Measurements from ENCODE around the gene CUL2.

CUL2 gene

DNA sequence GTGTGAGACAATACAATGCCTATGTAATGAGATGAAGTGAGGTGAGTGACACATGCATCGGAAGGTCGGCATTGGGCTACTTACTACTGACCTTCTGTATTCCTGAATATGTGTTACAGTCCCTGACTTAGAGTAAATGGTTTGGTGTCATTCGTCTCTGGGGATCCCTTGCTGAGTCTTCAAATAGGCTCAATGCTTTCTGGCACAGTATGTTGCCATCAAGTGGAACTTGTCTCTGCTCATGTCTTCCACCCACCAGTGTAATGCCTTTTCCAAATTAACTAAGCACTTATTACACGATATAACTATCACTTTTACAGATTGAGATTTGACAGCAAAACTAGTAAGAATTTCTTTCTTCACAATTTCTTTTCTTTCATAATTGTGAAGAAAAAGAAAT is 10.9 kb downstream of the CUL2 start:
- TF ChIP-seq EZH2phosphoT487 (IDR thresholded peaks at IDR 0.05; ENCODE audit: borderline replicate concordance, low read length) = no peak
- TF ChIP-seq, protein P1, sequence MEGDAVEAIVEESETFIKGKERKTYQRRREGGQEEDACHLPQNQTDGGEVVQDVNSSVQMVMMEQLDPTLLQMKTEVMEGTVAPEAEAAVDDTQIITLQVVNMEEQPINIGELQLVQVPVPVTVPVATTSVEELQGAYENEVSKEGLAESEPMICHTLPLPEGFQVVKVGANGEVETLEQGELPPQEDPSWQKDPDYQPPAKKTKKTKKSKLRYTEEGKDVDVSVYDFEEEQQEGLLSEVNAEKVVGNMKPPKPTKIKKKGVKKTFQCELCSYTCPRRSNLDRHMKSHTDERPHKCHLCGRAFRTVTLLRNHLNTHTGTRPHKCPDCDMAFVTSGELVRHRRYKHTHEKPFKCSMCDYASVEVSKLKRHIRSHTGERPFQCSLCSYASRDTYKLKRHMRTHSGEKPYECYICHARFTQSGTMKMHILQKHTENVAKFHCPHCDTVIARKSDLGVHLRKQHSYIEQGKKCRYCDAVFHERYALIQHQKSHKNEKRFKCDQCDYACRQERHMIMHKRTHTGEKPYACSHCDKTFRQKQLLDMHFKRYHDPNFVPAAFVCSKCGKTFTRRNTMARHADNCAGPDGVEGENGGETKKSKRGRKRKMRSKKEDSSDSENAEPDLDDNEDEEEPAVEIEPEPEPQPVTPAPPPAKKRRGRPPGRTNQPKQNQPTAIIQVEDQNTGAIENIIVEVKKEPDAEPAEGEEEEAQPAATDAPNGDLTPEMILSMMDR (IDR thresholded peaks at IDR 0.05; ENCODE audit: low read depth, low read length, poor library complexity, severe bottlenecking) = no peak
- Histone ChIP-seq H3K4me3 (ENCODE audit: low read length) (no peak overlapping the region), H3K4me2 (ENCODE audit: low read length) (no peak overlapping the region), H3K36me3 (ENCODE audit: control insufficient read depth, low read length) (peaks cover 4% of the 10 kb centered on the region; the same call in 1 of the 2 replicates), H4K20me1 (ENCODE audit: control insufficient read depth, insufficient read depth, low read depth, low read length) (0 out of 2 replicates have a peak, but pooled peaks cover 2% of the 10 kb centered on the region), H3K27me3 (ENCODE audit: control insufficient read depth, low read length) (no peaks in the 10 kb centered on the region), H3K9me2 (replicated peaks; ENCODE audit: control insufficient read depth, low read length) (no peaks in the 10 kb centered on the region), H3F3A (ENCODE audit: control insufficient read depth, insufficient read depth) (no peaks in the 10 kb centered on the region), H3K27ac (ENCODE audit: low read depth, low read length) (no peak overlapping the region), H3K9me3 (ENCODE audit: control insufficient read depth, insufficient read depth, low read length) (no peaks in the 10 kb centered on the region), H3K79me2 (ENCODE audit: control insufficient read depth, low read length) (peaks cover 76% of the 10 kb centered on the region), H3K4me1 (ENCODE audit: control insufficient read depth, low read length) (no peaks in the 10 kb centered on the region)

DNA sequence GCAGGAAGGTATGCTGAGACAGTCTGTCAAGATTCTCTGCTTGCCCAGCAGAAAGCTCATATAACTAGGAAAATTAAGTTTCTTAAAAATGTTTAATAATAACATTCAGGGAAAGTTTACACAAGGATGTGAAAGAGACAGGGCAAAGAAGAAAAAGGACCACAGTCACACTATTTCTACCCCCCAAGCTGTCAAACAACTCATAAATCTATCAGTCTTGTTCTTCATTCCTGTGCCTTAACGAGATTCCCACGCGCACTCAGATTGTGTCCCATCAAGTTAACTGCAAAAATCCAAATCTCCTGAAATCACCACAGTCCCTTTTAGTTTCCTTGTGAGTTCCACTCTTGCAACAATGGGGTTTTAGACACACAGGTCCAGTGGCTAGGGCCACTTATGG is 14.9 kb downstream of the CUL2 start:
- peaks cover 10% of the 10 kb centered on the region; the same call in 1 of the 2 replicates for H3K36me3 ChIP-seq (ENCODE audit: control insufficient read depth, low read length)
- H3F3A ChIP-seq (ENCODE audit: control insufficient read depth, insufficient read depth) = no peaks in the 10 kb centered on the region
- no peak overlapping the region for H3K4me3 ChIP-seq (ENCODE audit: low read length)
- no peak overlapping the region for H3K27ac ChIP-seq (ENCODE audit: low read depth, low read length)
- H3K27me3 ChIP-seq (ENCODE audit: control insufficient read depth, low read length) = no peaks in the 10 kb centered on the region
- no peak overlapping the region for H3K4me2 ChIP-seq (ENCODE audit: low read length)
- H3K9me2 ChIP-seq (replicated peaks; ENCODE audit: control insufficient read depth, low read length) = no peaks in the 10 kb centered on the region
- TF ChIP-seq EZH2phosphoT487 (IDR thresholded peaks at IDR 0.05; ENCODE audit: borderline replicate concordance, low read length) = no peak
- TF ChIP-seq, protein P1 (IDR thresholded peaks at IDR 0.05; ENCODE audit: low read depth, low read length, poor library complexity, severe bottlenecking) = no peak
- peaks cover 56% of the 10 kb centered on the region for H3K79me2 ChIP-seq (ENCODE audit: control insufficient read depth, low read length)
- peaks cover 6% of the 10 kb centered on the region; the same call in 1 of the 2 replicates for H4K20me1 ChIP-seq (ENCODE audit: control insufficient read depth, insufficient read depth, low read depth, low read length)
- H3K4me1 ChIP-seq (ENCODE audit: control insufficient read depth, low read length) = no peaks in the 10 kb centered on the region
- no peaks in the 10 kb centered on the region for H3K9me3 ChIP-seq (ENCODE audit: control insufficient read depth, insufficient read depth, low read length)

DNA sequence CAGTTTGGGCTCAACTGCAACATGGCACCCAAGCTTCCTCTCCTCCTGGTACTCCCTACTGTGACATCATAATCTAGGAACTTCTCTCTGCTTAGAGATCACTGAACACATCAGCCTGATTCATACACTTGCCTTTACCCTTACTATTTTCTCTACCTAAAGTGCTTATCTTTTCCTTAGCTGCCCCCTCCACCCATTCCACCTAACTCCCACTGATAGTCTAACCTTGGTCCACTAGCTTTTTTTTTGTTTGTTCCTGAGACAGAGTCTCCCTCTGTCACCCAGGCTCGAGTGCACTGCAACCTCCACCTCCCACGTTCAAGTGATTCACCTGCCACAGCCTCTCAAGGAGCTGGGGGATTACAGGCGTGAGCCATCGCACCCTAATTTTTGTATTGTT is 15.9 kb downstream of the CUL2 start:
- Histone ChIP-seq H3K9me2 (replicated peaks; ENCODE audit: control insufficient read depth, low read length) (no peaks in the 10 kb centered on the region), H3K4me2 (ENCODE audit: low read length) (no peak overlapping the region), H3F3A (ENCODE audit: control insufficient read depth, insufficient read depth) (no peaks in the 10 kb centered on the region), H3K4me1 (ENCODE audit: control insufficient read depth, low read length) (no peaks in the 10 kb centered on the region), H4K20me1 (ENCODE audit: control insufficient read depth, insufficient read depth, low read depth, low read length) (peaks cover 6% of the 10 kb centered on the region; the same call in 1 of the 2 replicates), H3K79me2 (ENCODE audit: control insufficient read depth, low read length) (peaks cover 47% of the 10 kb centered on the region), H3K4me3 (ENCODE audit: low read length) (no peak overlapping the region), H3K9me3 (ENCODE audit: control insufficient read depth, insufficient read depth, low read length) (no peaks in the 10 kb centered on the region), H3K36me3 (ENCODE audit: control insufficient read depth, low read length) (peaks cover 17% of the 10 kb centered on the region; the same call in 1 of the 2 replicates), H3K27ac (ENCODE audit: low read depth, low read length) (no peak overlapping the region), H3K27me3 (ENCODE audit: control insufficient read depth, low read length) (no peaks in the 10 kb centered on the region)
- TF ChIP-seq, protein P1 (IDR thresholded peaks at IDR 0.05; ENCODE audit: low read depth, low read length, poor library complexity, severe bottlenecking) = no peak
- no peak for TF ChIP-seq EZH2phosphoT487 (IDR thresholded peaks at IDR 0.05; ENCODE audit: borderline replicate concordance, low read length)

All from DOHH2 (cell line).